Parathyroid adenoma (tissue), 2 donors: Measurements from ENCODE around the gene SHMT1.
"Not testable (repeated sequence)": the region's sequence is repeated elsewhere in the genome, so short reads cannot be mapped to it uniquely, and the experiment has no call there.

Experiments
- H2AFZ ChIP-seq: fragments of 300-600 bp; sonication (generic); one replicate; pipeline ENCODE4 v1.7.0; 2017; ENCODE audit warnings: antibody characterized with exemption, mild to moderate bottlenecking
- H3K27ac ChIP-seq: fragments of 300-600 bp; sonication (generic); one replicate; pipeline ENCODE4 v1.7.0; 2017
- H3K27me3 ChIP-seq: fragments of 300-600 bp; sonication (generic); one replicate; pipeline ENCODE4 v1.7.0; 2017; ENCODE audit warnings: low read length; ENCODE audit not compliant: control insufficient read depth, insufficient read depth
- H3K36me3 ChIP-seq: fragments of 300-600 bp; sonication (generic); one replicate; pipeline ENCODE4 v1.7.0; 2017; ENCODE audit warnings: low read length; ENCODE audit not compliant: control insufficient read depth, insufficient read depth
- H3K4me1 ChIP-seq: fragments of 300-600 bp; sonication (generic); one replicate; pipeline ENCODE4 v1.7.0; 2017; ENCODE audit warnings: control low read depth
- H3K4me2 ChIP-seq: fragments of 300-600 bp; sonication (generic); one replicate; pipeline ENCODE4 v1.7.0; 2017; ENCODE audit warnings: low read length
- H3K4me3 ChIP-seq: fragments of 300-600 bp; sonication (generic); one replicate; pipeline ENCODE4 v1.7.0; 2017; ENCODE audit warnings: low read depth, low read length
- H3K79me2 ChIP-seq: fragments of 300-600 bp; sonication (generic); one replicate; pipeline ENCODE4 v1.7.0; 2017; ENCODE audit warnings: control low read depth
- H3K9ac ChIP-seq: fragments of 300-600 bp; sonication (generic); one replicate; pipeline ENCODE4 v1.7.0; 2017; ENCODE audit warnings: mild to moderate bottlenecking
- H3K9me3 ChIP-seq: fragments of 300-600 bp; sonication (generic); one replicate; pipeline ENCODE4 v1.7.0; 2017; ENCODE audit warnings: low read length; ENCODE audit not compliant: control insufficient read depth
- TF ChIP-seq, protein P1 (sequence below): fragments of 300-600 bp; sonication (generic); IDR thresholded peaks from one replicate; pipeline ENCODE4 v1.7.0; 2017; ENCODE audit warnings: antibody characterized with exemption, mild to moderate bottlenecking
- donor health status: primary hyperparathyroidism.

The SHMT1 gene

DNA sequence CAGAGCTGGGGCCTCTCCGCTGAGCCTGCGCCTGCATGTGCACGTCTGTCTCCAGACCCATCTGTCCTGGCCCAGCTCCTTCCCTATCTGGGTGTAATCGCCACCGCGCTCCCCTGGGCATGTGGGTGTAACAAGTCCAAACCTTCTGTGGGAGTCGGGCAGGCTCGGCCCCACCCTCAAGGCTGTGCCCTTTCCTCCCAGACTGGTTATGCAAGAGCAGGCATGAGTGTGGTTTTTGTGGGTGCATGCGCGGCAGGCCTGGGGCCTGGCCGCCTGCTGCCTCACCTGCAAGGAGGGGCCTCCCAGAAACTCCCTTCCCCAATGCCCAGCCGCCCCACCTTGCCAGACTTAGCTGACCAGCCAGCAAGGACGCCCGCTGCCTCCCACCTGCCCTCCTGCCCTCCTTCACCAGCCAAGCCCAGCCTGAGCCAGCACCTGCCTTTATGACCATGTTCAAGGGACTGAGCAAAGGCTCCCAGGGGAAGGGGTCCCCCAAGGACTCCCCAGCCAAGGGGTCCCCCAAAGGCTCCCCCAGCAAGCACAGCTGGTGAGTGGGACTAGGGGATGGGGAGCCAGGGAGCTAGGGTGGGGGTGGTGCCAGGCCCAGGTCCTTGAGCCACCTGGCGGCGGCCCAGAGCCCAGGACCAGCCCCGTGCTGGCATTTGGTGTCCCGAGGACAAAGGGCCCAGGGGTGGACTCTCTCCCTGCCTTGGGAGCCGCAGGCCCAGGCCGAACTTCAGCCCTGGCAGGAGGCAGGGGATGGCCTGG is 14.3 kb upstream of the SHMT1 start, which contains the start of gene EVPLL:
Gene EVPLL, plus strand, starts transcription at position 342 of the 768 bp plus-strand sequence. CDS start 3,160 bp downstream, outside the sequence.
- Histone ChIP-seq H3K4me2 (peak within 1 kb of the TSS; percentile 31), H2AFZ (peak within 1 kb of the TSS; percentile 90), H3K79me2 (no peaks in the 10 kb centered on the region), H3K4me1 (peaks cover 16% of the 10 kb centered on the region), H3K36me3 (no peaks in the 10 kb centered on the region), H3K9ac (peak within 1 kb of the TSS; percentile 46), H3K9me3 (no peaks in the 10 kb centered on the region), H3K27ac (peak within 1 kb of the TSS; percentile 90), H3K4me3 (no peak within 1 kb of the TSS), H3K27me3 (no peaks in the 10 kb centered on the region)
- TF ChIP-seq, protein P1, sequence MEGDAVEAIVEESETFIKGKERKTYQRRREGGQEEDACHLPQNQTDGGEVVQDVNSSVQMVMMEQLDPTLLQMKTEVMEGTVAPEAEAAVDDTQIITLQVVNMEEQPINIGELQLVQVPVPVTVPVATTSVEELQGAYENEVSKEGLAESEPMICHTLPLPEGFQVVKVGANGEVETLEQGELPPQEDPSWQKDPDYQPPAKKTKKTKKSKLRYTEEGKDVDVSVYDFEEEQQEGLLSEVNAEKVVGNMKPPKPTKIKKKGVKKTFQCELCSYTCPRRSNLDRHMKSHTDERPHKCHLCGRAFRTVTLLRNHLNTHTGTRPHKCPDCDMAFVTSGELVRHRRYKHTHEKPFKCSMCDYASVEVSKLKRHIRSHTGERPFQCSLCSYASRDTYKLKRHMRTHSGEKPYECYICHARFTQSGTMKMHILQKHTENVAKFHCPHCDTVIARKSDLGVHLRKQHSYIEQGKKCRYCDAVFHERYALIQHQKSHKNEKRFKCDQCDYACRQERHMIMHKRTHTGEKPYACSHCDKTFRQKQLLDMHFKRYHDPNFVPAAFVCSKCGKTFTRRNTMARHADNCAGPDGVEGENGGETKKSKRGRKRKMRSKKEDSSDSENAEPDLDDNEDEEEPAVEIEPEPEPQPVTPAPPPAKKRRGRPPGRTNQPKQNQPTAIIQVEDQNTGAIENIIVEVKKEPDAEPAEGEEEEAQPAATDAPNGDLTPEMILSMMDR, result no peak

DNA sequence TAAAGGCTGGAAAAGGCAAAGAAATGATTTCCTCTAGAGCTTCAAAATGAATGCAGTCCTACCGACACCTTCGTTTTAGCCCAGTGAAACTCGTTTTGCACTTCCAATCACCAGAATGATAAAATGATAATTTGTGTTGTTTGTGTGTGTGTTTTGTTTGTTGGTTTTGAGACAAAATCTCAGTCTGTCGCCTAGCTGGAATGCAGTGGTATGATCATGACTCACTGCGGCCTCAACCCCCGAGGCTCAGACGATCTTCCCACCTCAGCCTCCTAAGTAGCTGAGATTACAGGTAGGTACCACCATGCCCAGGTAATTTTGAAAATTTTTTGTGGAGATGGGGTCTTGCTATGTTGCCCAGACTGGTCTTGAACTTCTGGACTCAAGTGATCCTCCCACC is 10.9 kb upstream of the SHMT1 start:
- Histone ChIP-seq H3K36me3 (no peaks in the 10 kb centered on the region), H3K4me2 (no peak overlapping the region), H3K79me2 (no peaks in the 10 kb centered on the region), H3K4me3 (no peak overlapping the region), H2AFZ (no peak overlapping the region), H3K4me1 (peaks cover 16% of the 10 kb centered on the region), H3K9ac (no peak overlapping the region), H3K27me3 (no peaks in the 10 kb centered on the region), H3K9me3 (no peaks in the 10 kb centered on the region), H3K27ac (no peak overlapping the region)
- TF ChIP-seq, protein P1, result no peak

DNA sequence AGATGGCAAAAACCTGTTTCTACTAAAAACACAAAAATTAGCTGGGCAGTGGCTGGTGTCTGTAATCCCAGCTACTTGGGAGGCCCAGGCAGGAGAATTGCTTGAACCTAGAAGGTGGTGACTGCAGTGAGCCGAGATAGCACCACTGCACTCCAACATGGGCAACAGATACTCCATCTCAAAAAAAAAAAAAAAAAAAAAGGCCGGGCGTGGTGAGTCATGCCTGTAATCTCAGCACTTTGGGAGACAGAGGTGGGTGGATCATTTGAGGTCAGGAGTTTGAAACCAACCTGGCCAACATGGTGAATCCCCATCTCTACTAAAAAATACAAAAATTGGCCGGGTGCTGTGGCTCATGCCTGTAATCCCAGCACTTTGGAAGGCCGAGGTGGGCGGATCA is 9.8 kb upstream of the SHMT1 start:
- not testable (repeated sequence) for H3K9me3 ChIP-seq, H3K27me3 ChIP-seq, H3K27ac ChIP-seq, H3K4me3 ChIP-seq, H3K36me3 ChIP-seq, H3K4me2 ChIP-seq, H3K79me2 ChIP-seq, H2AFZ ChIP-seq, H3K9ac ChIP-seq
- peaks cover 15% of the 10 kb centered on the region for H3K4me1 ChIP-seq

DNA sequence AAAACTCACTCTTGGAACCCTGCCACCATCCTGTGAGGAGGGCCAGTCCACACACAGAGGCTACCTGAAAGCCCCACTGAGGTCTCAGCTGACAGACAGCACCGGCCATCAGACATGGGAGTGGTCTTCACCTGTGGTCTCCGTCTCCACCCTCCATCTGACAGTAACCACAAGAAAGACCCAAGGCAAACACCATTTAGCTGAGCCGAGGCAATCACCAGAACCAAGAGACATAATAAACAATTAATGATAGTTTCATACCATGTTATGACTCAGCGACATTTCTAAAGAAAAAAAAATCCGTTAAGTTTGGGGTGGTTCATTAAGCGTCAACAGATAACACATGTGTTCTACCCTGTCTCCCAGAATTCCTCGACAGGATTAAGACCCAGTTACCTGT is 8.1 kb upstream of the SHMT1 start:
- Histone ChIP-seq H2AFZ (no peak overlapping the region), H3K4me3 (no peak overlapping the region), H3K4me2 (no peak overlapping the region), H3K9ac (no peak overlapping the region), H3K36me3 (no peaks in the 10 kb centered on the region), H3K79me2 (no peaks in the 10 kb centered on the region), H3K27ac (no peak overlapping the region), H3K9me3 (no peaks in the 10 kb centered on the region), H3K27me3 (no peaks in the 10 kb centered on the region), H3K4me1 (no peaks in the 10 kb centered on the region)
- TF ChIP-seq, protein P1, result no peak

DNA sequence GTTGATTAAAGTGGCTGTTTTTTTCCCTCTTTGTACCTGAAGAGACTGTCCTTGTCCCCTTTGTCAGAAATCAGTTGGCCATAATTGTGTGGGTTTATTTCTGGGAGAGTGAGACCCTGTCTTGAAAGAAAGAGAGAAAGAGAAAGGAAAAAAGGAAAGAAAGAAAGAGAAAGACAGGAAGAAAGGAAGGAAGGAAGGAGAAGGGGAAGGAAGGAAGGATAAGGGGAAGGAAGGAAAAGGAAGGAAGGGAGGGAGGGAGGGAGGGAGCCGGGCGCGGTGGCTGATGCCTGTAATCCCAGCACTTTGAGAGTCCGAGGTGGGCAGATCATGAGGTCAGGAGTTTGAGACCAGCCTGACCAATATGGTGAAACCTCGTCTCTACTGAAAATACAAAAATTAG is 7.4 kb upstream of the SHMT1 start:
- Histone ChIP-seq H3K4me1 (no peaks in the 10 kb centered on the region), H3K79me2 (no peaks in the 10 kb centered on the region), H3K4me3 (no peak overlapping the region), H3K9ac (no peak overlapping the region), H3K4me2 (no peak overlapping the region), H3K9me3 (no peaks in the 10 kb centered on the region), H3K36me3 (no peaks in the 10 kb centered on the region), H2AFZ (no peak overlapping the region), H3K27ac (no peak overlapping the region), H3K27me3 (no peaks in the 10 kb centered on the region)
- TF ChIP-seq, protein P1, result no peak
